GM06990 (cell line): ENCODE data around the gene CCDC188.

Experiments used
- DNase-seq: peaks from one replicate; pipeline ENCODE4 v3.0.0-alpha.2; 2011; ENCODE audit not compliant: insufficient read length; ENCODE audit errors: extremely low read depth
- H3K27me3 ChIP-seq: replicated peaks from 2 replicates; pipeline ENCODE4 v1.6.0; 2011; ENCODE audit warnings: low read length; ENCODE audit not compliant: control insufficient read depth, insufficient read depth
- H3K36me3 ChIP-seq: 2 replicates; pipeline ENCODE4 v1.5.1; 2011; ENCODE audit warnings: low read length; ENCODE audit not compliant: control insufficient read depth, insufficient read depth
- H3K4me3 ChIP-seq: replicated peaks from 2 replicates; pipeline ENCODE4 v1.5.1; 2011; ENCODE audit warnings: low read depth, mild to moderate bottlenecking, control low read depth, low read length
- TF ChIP-seq, protein P1 (sequence below): IDR thresholded peaks from 2 replicates; pipeline ENCODE4 v1.5.1; 2011; ENCODE audit warnings: low read length, control low read depth, mild to moderate bottlenecking, inconsistent platforms; ENCODE audit not compliant: insufficient read depth, poor library complexity, severe bottlenecking

CCDC188 gene

DNA sequence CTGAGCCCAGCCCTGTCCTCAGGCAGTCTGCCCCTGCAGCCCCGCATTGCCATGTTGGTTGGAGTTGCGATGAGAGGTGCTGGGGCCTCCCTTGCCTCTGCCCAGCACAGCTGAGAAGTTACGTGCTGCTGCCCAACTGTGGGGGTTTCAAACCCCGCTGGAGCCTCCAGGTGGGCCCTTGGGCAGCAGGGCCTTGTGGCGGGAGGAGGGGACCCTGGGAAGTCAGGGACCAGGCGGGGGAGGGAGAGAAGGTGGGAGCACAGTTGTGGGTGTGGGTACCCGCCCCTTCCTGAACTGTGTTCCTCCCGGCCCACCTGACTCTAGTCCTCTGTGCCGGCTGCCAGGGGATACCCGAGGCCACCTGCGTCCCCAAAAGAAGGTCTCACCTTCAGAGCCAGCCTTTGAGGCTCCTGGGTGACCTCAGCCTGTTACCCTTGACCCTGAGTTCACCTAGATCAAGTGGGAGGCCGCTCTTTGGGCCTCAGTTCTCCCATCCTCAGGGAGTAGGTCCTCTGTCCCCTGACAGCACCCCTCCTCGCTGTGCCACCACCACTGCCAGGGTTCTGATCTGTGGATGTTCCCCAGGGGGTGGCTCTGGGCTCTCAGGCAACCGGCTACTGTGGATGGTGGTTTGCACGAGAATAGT is 7.7 kb upstream of the CCDC188 start:
- Histone ChIP-seq H3K27me3 (no peaks in the 10 kb centered on the region; the same call in 1 of the 2 replicates), H3K4me3 (no peak overlapping the region), H3K36me3 (no peaks in the 10 kb centered on the region)
- DNase-seq: no peak
- TF ChIP-seq, protein P1, sequence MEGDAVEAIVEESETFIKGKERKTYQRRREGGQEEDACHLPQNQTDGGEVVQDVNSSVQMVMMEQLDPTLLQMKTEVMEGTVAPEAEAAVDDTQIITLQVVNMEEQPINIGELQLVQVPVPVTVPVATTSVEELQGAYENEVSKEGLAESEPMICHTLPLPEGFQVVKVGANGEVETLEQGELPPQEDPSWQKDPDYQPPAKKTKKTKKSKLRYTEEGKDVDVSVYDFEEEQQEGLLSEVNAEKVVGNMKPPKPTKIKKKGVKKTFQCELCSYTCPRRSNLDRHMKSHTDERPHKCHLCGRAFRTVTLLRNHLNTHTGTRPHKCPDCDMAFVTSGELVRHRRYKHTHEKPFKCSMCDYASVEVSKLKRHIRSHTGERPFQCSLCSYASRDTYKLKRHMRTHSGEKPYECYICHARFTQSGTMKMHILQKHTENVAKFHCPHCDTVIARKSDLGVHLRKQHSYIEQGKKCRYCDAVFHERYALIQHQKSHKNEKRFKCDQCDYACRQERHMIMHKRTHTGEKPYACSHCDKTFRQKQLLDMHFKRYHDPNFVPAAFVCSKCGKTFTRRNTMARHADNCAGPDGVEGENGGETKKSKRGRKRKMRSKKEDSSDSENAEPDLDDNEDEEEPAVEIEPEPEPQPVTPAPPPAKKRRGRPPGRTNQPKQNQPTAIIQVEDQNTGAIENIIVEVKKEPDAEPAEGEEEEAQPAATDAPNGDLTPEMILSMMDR: no peak

DNA sequence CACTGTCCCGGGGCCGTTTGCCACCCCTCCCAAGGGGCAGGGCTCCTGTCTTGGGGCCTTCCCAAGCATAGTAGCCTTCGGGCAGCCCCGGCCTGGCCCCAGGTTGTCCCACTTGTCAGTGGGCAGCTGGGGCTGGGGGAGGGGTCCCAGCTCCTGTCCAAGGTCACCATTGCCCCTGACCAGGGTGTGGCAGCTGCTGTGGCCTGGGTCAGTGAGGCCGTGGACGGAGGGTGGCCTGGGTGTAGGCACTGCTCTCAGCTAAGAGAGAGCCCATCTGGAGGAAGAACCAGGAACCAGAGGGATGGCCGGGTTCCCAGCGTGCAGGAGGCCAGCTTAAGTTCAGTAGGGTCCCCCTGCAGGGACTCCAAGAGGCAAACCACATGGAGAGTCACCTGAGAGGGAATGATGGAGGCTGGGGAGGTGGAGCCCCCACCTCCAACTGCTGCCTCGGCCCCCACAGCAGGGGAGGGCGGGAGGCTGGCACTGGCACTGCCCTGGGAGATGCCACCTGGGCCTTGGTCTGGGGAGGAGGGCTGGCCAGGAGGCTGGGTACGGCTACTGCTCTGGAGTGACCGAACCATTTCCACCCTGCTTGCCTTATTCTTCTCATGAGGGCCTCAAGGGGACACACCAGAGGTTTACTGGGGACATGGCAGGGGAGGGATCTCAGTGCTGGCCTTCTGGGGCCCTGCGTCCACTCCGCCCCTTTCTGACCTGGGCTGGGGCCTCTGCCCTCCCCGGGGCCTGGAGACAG is 6.8 kb upstream of the CCDC188 start:
- DNase-seq: no peak
- TF ChIP-seq, protein P1: no peak
- H3K36me3 ChIP-seq: no peaks in the 10 kb centered on the region
- no peaks in the 10 kb centered on the region; the same call in 1 of the 2 replicates for H3K27me3 ChIP-seq
- H3K4me3 ChIP-seq: no peak overlapping the region

DNA sequence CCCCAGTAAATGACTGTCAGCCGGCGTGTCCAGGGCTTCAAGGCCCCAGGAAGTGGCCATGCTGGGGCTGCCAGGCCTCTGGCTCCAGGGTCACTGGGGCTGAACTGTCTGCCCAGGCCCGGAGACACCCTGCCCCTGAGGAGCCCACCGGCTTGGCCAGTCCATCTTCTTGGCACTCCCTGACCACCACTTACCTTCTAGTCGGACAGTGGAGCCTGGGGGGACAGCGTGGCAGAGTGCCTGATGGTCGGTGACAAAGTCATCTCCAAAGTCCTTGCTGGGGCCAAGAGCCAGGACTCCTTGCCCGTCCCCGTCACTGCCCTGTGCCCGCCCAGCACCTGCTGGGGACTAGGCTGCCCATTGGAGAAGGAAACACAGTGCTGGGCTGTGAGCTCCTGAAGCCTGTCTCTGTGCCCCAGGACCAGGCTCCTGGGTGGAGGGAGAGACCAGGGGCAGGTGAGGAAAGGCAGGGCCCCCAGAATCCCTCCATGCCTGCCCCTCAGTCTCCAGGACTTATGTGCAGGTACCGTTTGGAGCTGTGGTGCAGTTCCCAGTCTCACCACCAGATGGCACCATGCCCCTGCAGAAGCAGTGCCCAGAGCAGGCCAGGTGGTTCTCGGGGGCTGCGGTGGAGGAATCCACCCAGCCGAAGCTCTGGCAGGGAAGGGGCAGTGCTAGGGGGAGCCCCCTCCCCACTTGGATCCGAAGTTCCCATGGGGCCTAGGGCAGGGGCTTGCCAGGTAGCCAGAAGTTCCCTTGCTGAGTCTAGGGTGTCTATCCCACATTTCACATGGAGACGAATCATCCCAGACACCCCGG is 6.0 kb upstream of the CCDC188 start:
- TF ChIP-seq, protein P1: peak; percentile 98
- Histone ChIP-seq H3K36me3 (no peaks in the 10 kb centered on the region), H3K27me3 (no peaks in the 10 kb centered on the region; the same call in 1 of the 2 replicates), H3K4me3 (no peak overlapping the region)
- DNase-seq: peak; percentile 61

DNA sequence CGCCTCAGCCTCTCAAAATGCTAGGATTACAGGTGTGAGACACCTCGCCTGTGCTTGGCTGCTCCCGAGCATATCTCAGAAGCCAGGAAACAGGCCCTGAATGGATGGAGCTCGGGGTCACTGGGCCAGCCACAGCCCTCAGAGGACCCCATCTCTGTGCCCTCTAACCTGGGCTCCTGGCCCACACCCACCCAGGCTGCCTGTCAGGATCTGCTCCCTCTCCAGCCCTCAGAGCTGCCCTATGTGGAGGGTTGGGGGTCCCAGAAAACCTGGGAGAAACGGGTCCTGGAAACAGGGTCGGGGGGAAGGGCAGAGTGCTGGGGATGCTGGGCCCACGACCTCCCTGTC is 5.2 kb upstream of the CCDC188 start:
- Histone ChIP-seq H3K36me3 (no peaks in the 10 kb centered on the region), H3K27me3 (no peaks in the 10 kb centered on the region; the same call in 1 of the 2 replicates), H3K4me3 (no peak overlapping the region)
- TF ChIP-seq, protein P1: no peak
- DNase-seq: no peak

DNA sequence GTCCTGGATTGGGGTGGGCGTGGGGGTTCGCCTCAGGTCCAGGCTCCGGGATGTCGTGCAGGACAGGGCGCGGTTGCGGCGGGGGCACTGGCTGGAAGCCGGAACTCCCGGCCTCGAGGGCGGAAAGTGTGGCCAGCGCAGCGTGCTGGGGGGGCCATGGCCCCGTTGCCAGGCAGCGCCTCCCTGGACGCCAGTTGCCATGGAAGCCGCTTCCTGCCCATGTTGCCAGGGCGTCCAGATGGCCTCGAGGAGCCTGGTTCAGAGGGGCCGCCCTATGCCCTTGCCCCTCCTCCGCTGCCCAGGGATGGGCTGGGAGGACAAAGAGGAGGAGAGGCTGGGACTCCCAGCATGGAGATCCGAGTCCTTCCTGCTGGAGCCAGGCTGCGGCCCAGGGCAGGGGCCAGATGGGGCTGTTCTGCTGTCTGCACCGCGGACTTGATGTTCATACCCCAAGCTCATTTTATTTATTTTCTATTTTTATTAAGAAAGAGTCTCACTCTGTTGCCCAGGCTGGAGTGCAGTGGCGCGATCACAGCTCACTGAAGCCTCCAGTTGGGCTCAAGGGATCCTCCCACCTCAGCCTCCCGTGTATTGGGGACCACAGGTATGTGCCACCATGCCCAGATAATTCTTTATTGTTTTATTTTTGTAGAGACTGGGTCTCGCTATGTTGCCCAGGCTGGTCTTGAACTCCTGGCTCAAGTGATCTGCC is 4.6 kb upstream of the CCDC188 start:
- Histone ChIP-seq H3K4me3 (no peak overlapping the region), H3K36me3 (no peaks in the 10 kb centered on the region), H3K27me3 (no peaks in the 10 kb centered on the region; the same call in 1 of the 2 replicates)
- no peak for DNase-seq
- TF ChIP-seq, protein P1: no peak
